ENCODE measurements around the gene KRT84.

The KRT84 gene

DNA sequence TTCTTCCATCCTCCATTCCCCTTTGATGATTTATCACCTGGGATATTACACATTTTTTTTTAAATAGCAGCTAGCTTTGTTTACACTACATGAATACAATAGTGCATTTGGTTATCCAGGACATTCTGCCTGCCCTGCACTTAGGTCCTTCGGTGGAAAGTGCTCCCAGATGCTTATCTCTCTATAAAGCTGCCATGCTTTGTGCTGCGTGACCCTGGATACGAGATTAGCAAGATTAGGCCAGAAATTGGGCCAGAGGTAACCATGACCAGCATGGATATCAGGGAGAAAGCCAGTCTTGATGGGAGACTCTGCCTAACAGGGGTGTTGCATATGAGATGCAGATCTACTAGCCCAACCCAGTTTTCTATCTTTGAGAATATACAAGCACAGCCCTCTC, 52.1 kb downstream of the KRT84 start:
- no peak overlapping the region for H3K4me3 ChIP-seq
- no peak overlapping the region for H3K27ac ChIP-seq

DNA sequence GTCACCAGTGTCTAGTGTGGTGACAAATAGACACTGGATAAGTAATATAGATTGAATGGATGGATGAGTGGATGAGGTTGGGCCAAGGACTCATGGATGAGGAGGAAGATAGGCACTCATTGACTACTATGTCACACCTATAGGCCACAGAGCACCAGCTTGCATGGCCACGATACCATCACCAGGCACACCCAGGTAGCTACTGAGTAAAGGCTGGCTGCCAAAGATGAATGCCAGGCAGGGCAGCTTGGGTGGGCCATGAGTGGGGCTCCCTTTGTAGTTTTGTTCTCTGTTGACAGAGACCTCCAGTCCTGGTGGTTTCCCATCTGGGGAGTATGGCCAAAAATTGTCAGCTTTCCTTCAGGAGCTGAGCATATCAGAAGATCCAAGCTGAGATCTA, 53.1 kb downstream of the KRT84 start:
- Histone ChIP-seq H3K9me3 (replicated peaks in 1 of 11) (peaks cover 14 to 25% (median 18%) of the 10 kb centered on the region in 11 experiments), H3K27ac (no peak overlapping the region), H3K4me1 (peaks cover 0 to 9% (median 0%) of the 10 kb centered on the region in 10 experiments; a peak in 5 of 20 replicates), H3K36me3 (no peaks in the 10 kb centered on the region; a peak in 1 of 22 replicates), H3K4me2 (no peak overlapping the region), H4K20me1 (no peaks in the 10 kb centered on the region), H3K9ac (no peak overlapping the region), H3K4me3 (no peak overlapping the region), H3K27me3 (no peaks in the 10 kb centered on the region)
- no peak for TF ChIP-seq Cebpa-rat (IDR thresholded peaks at IDR 0.05)

More for the DNA sequence above, 52.1 kb downstream of the KRT84 start:
- peaks cover 0 to 6% (median 0%) of the 10 kb centered on the region in 10 experiments; a peak in 3 of 20 replicates for H3K4me1 ChIP-seq
- no peak overlapping the region for H3K9ac ChIP-seq
- no peaks in the 10 kb centered on the region for H3K27me3 ChIP-seq
- H4K20me1 ChIP-seq = no peaks in the 10 kb centered on the region
- no peak overlapping the region for H3K4me2 ChIP-seq
- TF ChIP-seq Cebpa-rat (IDR thresholded peaks at IDR 0.05) = no peak
- peaks cover 14 to 25% (median 20%) of the 10 kb centered on the region in 11 experiments for H3K9me3 ChIP-seq (replicated peaks in 1 of 11)
- H3K36me3 ChIP-seq = no peaks in the 10 kb centered on the region; a peak in 1 of 22 replicates

DNA sequence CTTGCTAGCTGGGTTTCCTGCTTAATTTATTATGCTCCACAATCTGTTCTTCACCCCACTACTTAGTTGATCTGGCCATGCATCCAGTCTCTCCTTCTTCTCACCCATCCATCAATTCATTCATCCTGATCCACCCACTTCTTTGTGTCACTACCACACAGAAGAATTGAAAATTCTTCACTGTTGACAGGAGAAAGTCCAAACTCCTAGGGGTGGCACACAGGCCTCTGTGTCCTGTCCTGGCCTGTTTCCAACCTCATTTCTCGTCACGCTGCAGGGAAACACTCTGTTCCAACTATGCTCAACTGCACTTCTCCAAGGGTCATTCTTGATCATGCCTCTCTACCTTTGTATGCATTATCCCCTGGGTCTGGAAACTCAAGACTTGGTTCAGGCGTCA, 53.6 kb downstream of the KRT84 start:
- H3K4me2 ChIP-seq = no peak overlapping the region

GRCh38 chr12:52331039-52331438, 54.4 kb downstream of the KRT84 start:
- H3K27me3 ChIP-seq = no peaks in the 10 kb centered on the region

More for the DNA sequence above, 53.6 kb downstream of the KRT84 start:
- Histone ChIP-seq H3K36me3 (no peaks in the 10 kb centered on the region; a peak in 1 of 22 replicates), H3K27ac (no peak overlapping the region), H3K4me1 (peaks cover 0 to 13% (median 0%) of the 10 kb centered on the region in 10 experiments; a peak in 5 of 20 replicates), H3K4me3 (no peak overlapping the region), H3K9me3 (replicated peaks in 1 of 11) (peaks cover 12 to 19% (median 15%) of the 10 kb centered on the region in 11 experiments), H3K27me3 (no peaks in the 10 kb centered on the region), H4K20me1 (no peaks in the 10 kb centered on the region), H3K9ac (no peak overlapping the region)
- TF ChIP-seq Cebpa-rat (IDR thresholded peaks at IDR 0.05) = no peak

DNA sequence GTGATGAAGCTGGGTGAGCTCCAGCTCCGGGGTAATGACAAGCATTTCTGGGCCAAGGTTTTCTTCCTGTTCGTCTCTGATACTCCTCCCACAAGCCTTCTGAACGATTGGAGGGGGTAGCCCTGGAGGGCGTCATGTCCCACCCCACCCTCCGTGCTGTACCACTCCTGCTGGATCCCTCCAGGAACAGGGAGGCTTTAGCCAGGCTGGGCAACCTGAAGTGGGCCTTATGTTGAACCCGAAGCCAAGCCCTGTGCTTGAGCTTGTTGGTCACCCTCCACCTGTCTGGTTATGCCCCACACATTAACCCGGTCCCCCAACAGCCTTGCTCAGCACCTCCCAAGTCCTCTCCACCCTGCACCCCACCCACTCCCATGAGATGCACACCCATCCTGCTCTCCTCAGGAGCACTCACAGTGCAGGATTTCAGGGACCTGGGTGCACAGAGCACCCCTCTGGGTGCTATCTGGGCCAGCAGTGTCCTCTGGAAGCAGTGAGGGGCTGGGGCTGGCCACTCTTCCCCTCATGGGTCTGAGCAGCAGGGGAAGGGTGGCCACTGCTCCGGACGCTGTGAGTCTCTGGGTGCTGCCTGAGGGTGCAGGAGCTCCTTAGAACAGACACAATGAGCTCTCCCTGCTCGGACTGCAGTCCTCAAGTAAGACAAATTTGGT, 57.5 kb downstream of the KRT84 start:
- Histone ChIP-seq H4K20me1 (no peaks in the 10 kb centered on the region), H3K36me3 (no peaks in the 10 kb centered on the region), H3K4me1 (peaks cover 0 to 13% (median 0%) of the 10 kb centered on the region in 10 experiments; a peak in 6 of 20 replicates), H3K9me3 (replicated peaks in 1 of 11) (no peaks in the 10 kb centered on the region), H3K9ac (no peak overlapping the region), H3K4me2 (no peak overlapping the region), H3K4me3 (no peak overlapping the region), H3K27ac (no peak overlapping the region), H3K27me3 (no peaks in the 10 kb centered on the region)
- TF ChIP-seq Cebpa-rat (IDR thresholded peaks at IDR 0.05) = no peak

More at GRCh38 chr12:52331039-52331438, 54.4 kb downstream of the KRT84 start:
- no peak overlapping the region for H3K4me2 ChIP-seq
- H3K27ac ChIP-seq = no peak overlapping the region
- H3K9ac ChIP-seq = no peak overlapping the region
- H3K4me3 ChIP-seq = no peak overlapping the region
- H3K9me3 ChIP-seq (replicated peaks in 1 of 11) = peaks cover 5 to 11% (median 8%) of the 10 kb centered on the region in 11 experiments
- no peak for TF ChIP-seq Cebpa-rat (IDR thresholded peaks at IDR 0.05)
- peaks cover 0 to 13% (median 0%) of the 10 kb centered on the region in 10 experiments; a peak in 5 of 20 replicates for H3K4me1 ChIP-seq
- no peaks in the 10 kb centered on the region for H4K20me1 ChIP-seq
- no peaks in the 10 kb centered on the region; a peak in 1 of 22 replicates for H3K36me3 ChIP-seq
